Measurements from ENCODE around the gene FAM200A. TPM values are rescaled to one million over a fixed set of nuclear protein-coding genes. Genes with fewer than 3 reads are reported as not detected.
"Not testable (repeated sequence)": the region's sequence is repeated elsewhere in the genome, so short reads cannot be mapped to it uniquely, and the experiment has no call there.

The FAM200A gene
- 10.5 TPM for polyA plus RNA-seq
- long read RNA-seq, donor 1, partial matches to known transcripts, result 0 of 4 reads
- long read RNA-seq, donor 1, other reads (novel, unspliced or antisense), result 0 of 4 reads
- long read RNA-seq, donor 2, transcript FAM200A-202 (2 exons, 2,480 nt), result major isoform, 9 of 9 reads
- long read RNA-seq, donor 2, partial matches to known transcripts, result 0 of 9 reads
- long read RNA-seq, donor 2, other reads (novel, unspliced or antisense), result 0 of 9 reads
- long read RNA-seq, donor 3, transcript FAM200A-202 (2 exons, 2,480 nt), result major isoform, 12 of 12 reads
- long read RNA-seq, donor 3, partial matches to known transcripts, result 0 of 12 reads
- long read RNA-seq, donor 3, other reads (novel, unspliced or antisense), result 0 of 12 reads
- long read RNA-seq, donor 4, partial matches to known transcripts, result 0 of 1 reads
- long read RNA-seq, donor 4, other reads (novel, unspliced or antisense), result 0 of 1 reads
- long read RNA-seq, donor 5, partial matches to known transcripts, result 0 of 1 reads
- long read RNA-seq, donor 5, other reads (novel, unspliced or antisense), result 0 of 1 reads
- long read RNA-seq, donor 6, partial matches to known transcripts, result 0 of 4 reads
- long read RNA-seq, donor 6, other reads (novel, unspliced or antisense), result 0 of 4 reads
- long read RNA-seq, donor 7, transcript FAM200A-202 (2 exons, 2,480 nt), result major isoform, 5 of 5 reads
- long read RNA-seq, donor 7, partial matches to known transcripts, result 0 of 5 reads
- long read RNA-seq, donor 7, other reads (novel, unspliced or antisense), result 0 of 5 reads
- long read RNA-seq, donor 8, transcript FAM200A-202 (2 exons, 2,480 nt), result major isoform, 7 of 16 reads
- long read RNA-seq, donor 8, partial matches to known transcripts, result 9 of 16 reads
- long read RNA-seq, donor 8, other reads (novel, unspliced or antisense), result 0 of 16 reads
- long read RNA-seq, donor 9, transcript FAM200A-202 (2 exons, 2,480 nt), result major isoform, 6 of 12 reads
- long read RNA-seq, donor 9, partial matches to known transcripts, result 6 of 12 reads
- long read RNA-seq, donor 9, other reads (novel, unspliced or antisense), result 0 of 12 reads
- long read RNA-seq, donor 10, transcript FAM200A-202 (2 exons, 2,480 nt), result major isoform, 9 of 9 reads
- long read RNA-seq, donor 10, partial matches to known transcripts, result 0 of 9 reads
- long read RNA-seq, donor 10, other reads (novel, unspliced or antisense), result 0 of 9 reads
- long read RNA-seq, donor 11, transcript FAM200A-202 (2 exons, 2,480 nt), result major isoform, 5 of 5 reads
- long read RNA-seq, donor 11, partial matches to known transcripts, result 0 of 5 reads
- long read RNA-seq, donor 11, other reads (novel, unspliced or antisense), result 0 of 5 reads

DNA sequence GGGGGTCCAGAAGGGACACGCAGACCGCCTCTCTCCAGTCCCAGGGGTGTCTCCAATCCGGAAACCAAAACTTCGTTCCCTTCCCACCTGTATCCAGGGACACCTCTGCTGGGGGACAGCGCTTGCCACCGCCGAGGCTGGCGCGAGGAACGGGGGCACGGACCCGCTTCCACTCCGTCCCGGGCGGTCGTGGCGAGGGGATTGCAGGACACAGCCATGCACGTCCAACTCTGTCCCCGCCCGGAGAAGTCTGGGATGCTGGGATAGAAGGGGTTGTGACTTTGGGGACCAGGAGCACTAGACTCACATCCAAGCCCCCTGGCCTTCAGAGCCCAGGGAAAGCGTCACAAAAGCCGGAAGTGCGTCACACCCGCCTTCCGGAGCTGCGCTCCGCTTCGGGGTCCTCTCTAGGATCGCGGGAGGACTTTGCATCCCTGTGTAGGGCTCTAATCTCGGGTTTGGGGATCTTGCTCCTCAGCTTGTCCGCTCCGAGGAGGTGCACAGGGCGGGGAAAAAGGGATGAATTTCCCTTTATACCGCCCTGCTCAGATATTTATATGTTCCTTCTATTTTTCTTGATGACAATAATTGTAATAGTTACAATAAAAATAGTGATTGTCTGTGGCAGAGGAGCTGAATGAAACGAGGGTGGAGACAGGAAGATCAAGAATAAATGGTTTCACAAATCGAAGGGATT is at the start of gene FAM200A:
Gene FAM200A, minus strand, starts transcription at position 348 of the 697 bp plus-strand sequence. CDS start 3,707 bp downstream, outside the sequence.
- H3K9me3 ChIP-seq (ENCODE audit: control insufficient read depth, low read depth, low read length), result peaks cover 5% of the 10 kb centered on the region
- 0% methylated on average over 4 of the region's 37 CpGs for WGBS (ENCODE audit: insufficient coverage, low lambda C conversion rate)
- peak; percentile 93 to 95 for DNase-seq
- no peaks in the 10 kb centered on the region for H3K27me3 ChIP-seq (ENCODE audit: control insufficient read depth, insufficient read depth, low read length)
- peaks cover 11% of the 10 kb centered on the region for H3K36me3 ChIP-seq (ENCODE audit: control insufficient read depth, insufficient read depth, low read length)
- no peaks in the 10 kb centered on the region for H3K4me1 ChIP-seq (ENCODE audit: control insufficient read depth, insufficient read depth, low read length)
- H3K4me3 ChIP-seq (ENCODE audit: low read length), result peak within 1 kb of the TSS; percentile 97
- H3K27ac ChIP-seq (ENCODE audit: low read length), result peak within 1 kb of the TSS; percentile 60

- no CpG with 5 or more reads among the region's 4 CpGs for WGBS (ENCODE audit: insufficient coverage, low lambda C conversion rate)
- no peaks in the 10 kb centered on the region for H3K4me1 ChIP-seq (ENCODE audit: control insufficient read depth, insufficient read depth, low read length)
- H3K36me3 ChIP-seq (ENCODE audit: control insufficient read depth, insufficient read depth, low read length), result no peaks in the 10 kb centered on the region
- H3K9me3 ChIP-seq (ENCODE audit: control insufficient read depth, low read depth, low read length), result no peaks in the 10 kb centered on the region
- no peak for DNase-seq
- no peak overlapping the region for H3K27ac ChIP-seq (ENCODE audit: low read length)
- H3K4me3 ChIP-seq (ENCODE audit: low read length), result no peak overlapping the region
- no peaks in the 10 kb centered on the region for H3K27me3 ChIP-seq (ENCODE audit: control insufficient read depth, insufficient read depth, low read length)
Measured at GRCh38 chr7:99599836-99600235, 47.9 kb upstream of the FAM200A start.

GRCh38 chr7:99597762-99598501 is 46.0 kb upstream of the FAM200A start, which contains the start of gene TMEM225B:
TMEM225B (plus strand) TSS chr7:99598267; CDS start chr7:99604389, 6,122 bp downstream.
- 100% methylated on average over 1 of the region's 34 CpGs for WGBS (ENCODE audit: insufficient coverage, low lambda C conversion rate)
- no peaks in the 10 kb centered on the region for H3K4me1 ChIP-seq (ENCODE audit: control insufficient read depth, insufficient read depth, low read length)
- no peaks in the 10 kb centered on the region for H3K36me3 ChIP-seq (ENCODE audit: control insufficient read depth, insufficient read depth, low read length)
- no peak for DNase-seq
- H3K27me3 ChIP-seq (ENCODE audit: control insufficient read depth, insufficient read depth, low read length), result no peaks in the 10 kb centered on the region
- H3K9me3 ChIP-seq (ENCODE audit: control insufficient read depth, low read depth, low read length), result no peaks in the 10 kb centered on the region
- H3K4me3 ChIP-seq (ENCODE audit: low read length), result no peak within 1 kb of the TSS
- no peak within 1 kb of the TSS for H3K27ac ChIP-seq (ENCODE audit: low read length)

- Histone ChIP-seq H3K4me1 (ENCODE audit: control insufficient read depth, insufficient read depth, low read length) (no peaks in the 10 kb centered on the region), H3K27me3 (ENCODE audit: control insufficient read depth, insufficient read depth, low read length) (no peaks in the 10 kb centered on the region), H3K4me3 (ENCODE audit: low read length) (no peak overlapping the region), H3K27ac (ENCODE audit: low read length) (no peak overlapping the region), H3K9me3 (ENCODE audit: control insufficient read depth, low read depth, low read length) (no peaks in the 10 kb centered on the region), H3K36me3 (ENCODE audit: control insufficient read depth, insufficient read depth, low read length) (no peaks in the 10 kb centered on the region)
- no peak for DNase-seq
- WGBS (ENCODE audit: insufficient coverage, low lambda C conversion rate), result no CpG with 5 or more reads among the region's 1 CpG
Measured at GRCh38 chr7:99596408-99596955, 44.6 kb upstream of the FAM200A start.

- Histone ChIP-seq H3K27ac (ENCODE audit: low read length) (no peak overlapping the region), H3K4me1 (ENCODE audit: control insufficient read depth, insufficient read depth, low read length) (no peaks in the 10 kb centered on the region), H3K36me3 (ENCODE audit: control insufficient read depth, insufficient read depth, low read length) (no peaks in the 10 kb centered on the region), H3K4me3 (ENCODE audit: low read length) (no peak overlapping the region), H3K9me3 (ENCODE audit: control insufficient read depth, low read depth, low read length) (no peaks in the 10 kb centered on the region), H3K27me3 (ENCODE audit: control insufficient read depth, insufficient read depth, low read length) (no peaks in the 10 kb centered on the region)
- 100% methylated on average over 3 of the region's 7 CpGs for WGBS (ENCODE audit: insufficient coverage, low lambda C conversion rate)
- no peak for DNase-seq
Measured at GRCh38 chr7:99594948-99595745, 43.2 kb upstream of the FAM200A start.

DNA sequence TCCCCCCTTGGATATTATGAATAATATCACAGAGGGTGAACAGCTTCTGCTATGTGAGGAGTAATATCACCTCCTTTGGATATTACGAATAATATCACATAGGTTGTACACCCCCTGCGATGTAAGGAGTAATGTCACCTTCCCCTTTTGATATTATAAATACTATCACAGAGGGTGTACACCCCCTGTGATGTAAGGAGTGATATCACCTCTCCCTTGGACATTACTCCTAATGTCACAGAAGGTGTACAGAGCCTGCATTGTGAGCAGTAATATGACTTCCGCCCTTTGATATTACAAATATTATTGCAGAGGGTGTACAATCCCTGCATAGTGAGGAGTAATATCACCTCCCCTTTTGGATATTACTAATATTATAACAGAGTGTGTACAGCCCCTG is 37.0 kb upstream of the FAM200A start:
- no peaks in the 10 kb centered on the region for H3K27me3 ChIP-seq (ENCODE audit: control insufficient read depth, insufficient read depth, low read length)
- H3K27ac ChIP-seq (ENCODE audit: low read length), result no peak overlapping the region
- no peaks in the 10 kb centered on the region for H3K4me1 ChIP-seq (ENCODE audit: control insufficient read depth, insufficient read depth, low read length)
- H3K9me3 ChIP-seq (ENCODE audit: control insufficient read depth, low read depth, low read length), result no peaks in the 10 kb centered on the region
- no peaks in the 10 kb centered on the region for H3K36me3 ChIP-seq (ENCODE audit: control insufficient read depth, insufficient read depth, low read length)
- DNase-seq, result no peak
- WGBS (ENCODE audit: insufficient coverage, low lambda C conversion rate), result no CpG with 5 or more reads among the region's 3 CpGs
- no peak overlapping the region for H3K4me3 ChIP-seq (ENCODE audit: low read length)

- not testable (repeated sequence) for H3K4me1 ChIP-seq (ENCODE audit: control insufficient read depth, insufficient read depth, low read length); H3K27me3 ChIP-seq (ENCODE audit: control insufficient read depth, insufficient read depth, low read length); H3K27ac ChIP-seq (ENCODE audit: low read length); H3K36me3 ChIP-seq (ENCODE audit: control insufficient read depth, insufficient read depth, low read length); H3K9me3 ChIP-seq (ENCODE audit: control insufficient read depth, low read depth, low read length)
- peak in 1 of 2 donors; percentile 10 for DNase-seq
- WGBS (ENCODE audit: insufficient coverage, low lambda C conversion rate), result 10% methylated on average over 2 of the region's 4 CpGs
- H3K4me3 ChIP-seq (ENCODE audit: low read length), result peak overlapping the region; percentile 62
Measured at GRCh38 chr7:99580778-99581332, 28.9 kb upstream of the FAM200A start.

GRCh38 chr7:99579956-99580777 is 28.3 kb upstream of the FAM200A start:
- WGBS (ENCODE audit: insufficient coverage, low lambda C conversion rate), result no CpG with 5 or more reads among the region's 54 CpGs
- Histone ChIP-seq H3K27ac (ENCODE audit: low read length) (peak overlapping the region; percentile 31), H3K27me3 (ENCODE audit: control insufficient read depth, insufficient read depth, low read length) (no peaks in the 10 kb centered on the region)

More at GRCh38 chr7:99579956-99580777, 28.3 kb upstream of the FAM200A start:
- H3K4me3 ChIP-seq (ENCODE audit: low read length), result peak overlapping the region; percentile 62
- peaks cover 5% of the 10 kb centered on the region for H3K4me1 ChIP-seq (ENCODE audit: control insufficient read depth, insufficient read depth, low read length)
- peak; percentile 23 to 54 for DNase-seq
- no peaks in the 10 kb centered on the region for H3K36me3 ChIP-seq (ENCODE audit: control insufficient read depth, insufficient read depth, low read length)
- H3K9me3 ChIP-seq (ENCODE audit: control insufficient read depth, low read depth, low read length), result no peaks in the 10 kb centered on the region

Measured in large intestine (tissue), 12 donors.